ENCODE measurements around the gene PI16.

Gene PI16

GRCh38 chr6:36958775-36959554 lies 4.4 kb downstream of the PI16 start:
- DNase-seq, result no peak

GRCh38 chr6:36959555-36960250 lies 5.2 kb downstream of the PI16 start:
- DNase-seq, result no peak

GRCh38 chr6:36961441-36962435 lies 7.2 kb downstream of the PI16 start:
- DNase-seq, result no peak

- peak; percentile 74 for DNase-seq
Observed at GRCh38 chr6:36962874-36963273, 8.3 kb downstream of the PI16 start.

- DNase-seq, result no peak
Observed at GRCh38 chr6:36963451-36964290, 9.1 kb downstream of the PI16 start.

GRCh38 chr6:36964349-36964748 lies 9.8 kb downstream of the PI16 start:
- DNase-seq, result no peak

GRCh38 chr6:36964908-36965307 lies 10.4 kb downstream of the PI16 start:
- DNase-seq, result no peak

- no peak for DNase-seq
Observed at GRCh38 chr6:36967301-36967700, 12.8 kb downstream of the PI16 start.

GRCh38 chr6:36967757-36968156 lies 13.2 kb downstream of the PI16 start:
- no peak for DNase-seq

- no peak for DNase-seq
Observed at GRCh38 chr6:36968266-36968977, 13.9 kb downstream of the PI16 start.

- DNase-seq, result no peak
Observed at GRCh38 chr6:36969240-36969691, 14.7 kb downstream of the PI16 start.

- no peak for DNase-seq
Observed at GRCh38 chr6:36969988-36970891, 15.7 kb downstream of the PI16 start.

- DNase-seq, result peak; percentile 43
Observed at GRCh38 chr6:36970892-36971842, 16.6 kb downstream of the PI16 start.

GRCh38 chr6:36971921-36972673 lies 17.6 kb downstream of the PI16 start:
- no peak for DNase-seq

GRCh38 chr6:36973190-36973589 lies 18.7 kb downstream of the PI16 start:
- DNase-seq, result no peak

GRCh38 chr6:36973647-36974046 lies 19.1 kb downstream of the PI16 start:
- no peak for DNase-seq

- DNase-seq, result no peak
Observed at GRCh38 chr6:36975231-36976006, 20.9 kb downstream of the PI16 start.

- DNase-seq, result no peak
Observed at GRCh38 chr6:36976007-36976264, 21.4 kb downstream of the PI16 start.

Data from eye (tissue), 1 donor.